GM12801 (cell line): ENCODE data around the gene FAM111B.

Source experiments
- TF ChIP-seq, protein P1 (sequence below): IDR thresholded peaks from one replicate; pipeline ENCODE4 v1.5.1; 2011; ENCODE audit warnings: control low read depth; ENCODE audit not compliant: insufficient read length; ENCODE audit errors: extremely low read depth

The FAM111B gene, protein sequence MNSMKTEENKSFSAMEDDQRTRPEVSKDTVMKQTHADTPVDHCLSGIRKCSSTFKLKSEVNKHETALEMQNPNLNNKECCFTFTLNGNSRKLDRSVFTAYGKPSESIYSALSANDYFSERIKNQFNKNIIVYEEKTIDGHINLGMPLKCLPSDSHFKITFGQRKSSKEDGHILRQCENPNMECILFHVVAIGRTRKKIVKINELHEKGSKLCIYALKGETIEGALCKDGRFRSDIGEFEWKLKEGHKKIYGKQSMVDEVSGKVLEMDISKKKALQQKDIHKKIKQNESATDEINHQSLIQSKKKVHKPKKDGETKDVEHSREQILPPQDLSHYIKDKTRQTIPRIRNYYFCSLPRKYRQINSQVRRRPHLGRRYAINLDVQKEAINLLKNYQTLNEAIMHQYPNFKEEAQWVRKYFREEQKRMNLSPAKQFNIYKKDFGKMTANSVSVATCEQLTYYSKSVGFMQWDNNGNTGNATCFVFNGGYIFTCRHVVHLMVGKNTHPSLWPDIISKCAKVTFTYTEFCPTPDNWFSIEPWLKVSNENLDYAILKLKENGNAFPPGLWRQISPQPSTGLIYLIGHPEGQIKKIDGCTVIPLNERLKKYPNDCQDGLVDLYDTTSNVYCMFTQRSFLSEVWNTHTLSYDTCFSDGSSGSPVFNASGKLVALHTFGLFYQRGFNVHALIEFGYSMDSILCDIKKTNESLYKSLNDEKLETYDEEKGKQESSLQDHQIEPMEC

DNA sequence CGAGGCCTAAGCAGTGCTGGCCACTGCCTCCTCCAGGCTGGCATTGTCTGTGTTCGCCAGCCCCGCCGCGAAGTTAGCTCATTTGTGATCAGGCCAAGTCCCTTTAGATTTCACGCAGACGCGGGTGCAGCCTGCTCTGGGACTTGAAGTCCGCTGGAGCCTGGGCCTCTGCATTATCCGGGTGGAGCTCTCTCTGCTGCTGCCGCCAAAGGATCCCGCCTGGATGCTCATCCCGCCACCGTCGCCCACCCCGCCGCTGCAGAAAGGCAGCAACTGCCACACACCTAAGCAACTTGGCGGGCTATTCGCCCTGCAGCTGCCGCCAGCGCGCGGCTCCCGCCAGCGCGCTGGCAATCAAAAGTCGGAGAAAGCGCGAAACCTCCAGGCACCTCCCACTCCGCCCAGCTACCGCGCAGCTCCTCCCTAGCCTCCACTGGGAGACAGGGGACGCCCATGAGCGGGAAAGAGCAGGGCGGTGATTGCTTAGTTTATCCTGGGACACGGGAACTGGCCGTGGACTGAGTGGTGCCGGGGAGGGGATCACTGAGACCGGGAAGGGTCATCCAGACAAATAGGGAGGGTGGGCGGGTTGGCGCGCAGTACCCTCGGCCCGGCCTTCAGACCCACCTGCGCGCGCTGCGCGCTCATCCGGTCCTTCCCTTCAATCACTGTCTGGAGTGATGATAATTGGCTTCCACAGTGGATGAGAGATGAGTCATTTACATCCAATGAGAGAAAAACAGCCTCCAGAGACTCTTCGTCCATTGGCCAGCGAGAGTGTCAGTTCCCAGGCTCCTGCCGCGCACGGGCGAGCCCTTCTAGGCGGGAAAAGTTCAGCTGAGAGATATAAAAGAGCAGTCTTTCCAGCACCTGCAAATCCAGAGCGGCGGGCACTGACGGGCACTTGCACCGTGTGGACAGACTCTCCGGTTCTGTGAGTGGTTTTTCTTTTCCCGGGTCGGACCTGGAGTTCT is at the start of gene FAM111B:
Gene FAM111B (plus strand): TSS at position 875 of the 974 bp plus-strand sequence. CDS start 2,389 bp downstream, outside the sequence.
- TF ChIP-seq, protein P1, sequence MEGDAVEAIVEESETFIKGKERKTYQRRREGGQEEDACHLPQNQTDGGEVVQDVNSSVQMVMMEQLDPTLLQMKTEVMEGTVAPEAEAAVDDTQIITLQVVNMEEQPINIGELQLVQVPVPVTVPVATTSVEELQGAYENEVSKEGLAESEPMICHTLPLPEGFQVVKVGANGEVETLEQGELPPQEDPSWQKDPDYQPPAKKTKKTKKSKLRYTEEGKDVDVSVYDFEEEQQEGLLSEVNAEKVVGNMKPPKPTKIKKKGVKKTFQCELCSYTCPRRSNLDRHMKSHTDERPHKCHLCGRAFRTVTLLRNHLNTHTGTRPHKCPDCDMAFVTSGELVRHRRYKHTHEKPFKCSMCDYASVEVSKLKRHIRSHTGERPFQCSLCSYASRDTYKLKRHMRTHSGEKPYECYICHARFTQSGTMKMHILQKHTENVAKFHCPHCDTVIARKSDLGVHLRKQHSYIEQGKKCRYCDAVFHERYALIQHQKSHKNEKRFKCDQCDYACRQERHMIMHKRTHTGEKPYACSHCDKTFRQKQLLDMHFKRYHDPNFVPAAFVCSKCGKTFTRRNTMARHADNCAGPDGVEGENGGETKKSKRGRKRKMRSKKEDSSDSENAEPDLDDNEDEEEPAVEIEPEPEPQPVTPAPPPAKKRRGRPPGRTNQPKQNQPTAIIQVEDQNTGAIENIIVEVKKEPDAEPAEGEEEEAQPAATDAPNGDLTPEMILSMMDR, result no peak

DNA sequence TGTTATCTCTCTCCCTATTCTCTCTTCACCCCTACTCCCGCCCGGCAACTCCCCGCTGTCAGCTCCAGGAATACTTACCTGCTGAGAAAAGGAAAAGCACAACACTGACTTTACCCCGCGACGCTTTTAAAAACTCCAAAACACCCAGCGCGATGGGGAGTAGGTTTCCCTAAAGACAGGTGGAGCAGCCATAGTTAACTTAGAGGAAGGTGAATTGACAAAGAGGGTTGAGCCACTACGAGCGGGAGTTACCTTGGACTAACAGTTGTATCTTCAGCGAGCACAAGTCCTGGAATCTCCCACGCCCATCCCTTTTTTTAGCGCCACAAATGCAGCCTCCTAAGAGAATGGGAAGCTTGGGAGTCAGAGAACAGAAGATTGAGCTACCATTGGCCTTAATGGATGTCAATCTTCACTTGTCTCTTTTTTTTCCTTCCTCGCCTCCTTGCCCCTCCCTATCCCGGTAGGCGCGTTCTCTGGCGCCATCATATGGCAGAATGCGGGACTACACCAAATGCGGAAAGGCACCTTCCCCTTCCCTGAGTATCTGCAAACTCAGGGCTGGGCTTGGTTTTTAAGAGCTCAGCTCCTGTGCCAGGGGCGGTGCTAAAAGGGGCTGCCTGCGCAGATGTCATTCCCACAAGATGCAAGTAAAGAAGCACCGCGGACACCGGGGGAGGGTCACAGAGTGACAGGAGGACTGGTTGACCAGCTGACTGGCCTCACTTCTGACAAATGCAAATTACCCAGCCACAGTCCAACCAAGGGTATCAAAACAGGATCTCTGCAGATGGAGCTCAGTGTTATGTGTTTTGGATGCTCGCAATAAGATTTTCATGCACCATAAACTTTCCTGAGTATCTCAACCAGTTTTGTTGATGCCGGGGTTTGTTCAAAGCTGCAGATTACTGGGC is 48.7 kb upstream of the FAM111B start:
- TF ChIP-seq, protein P1, result peak; percentile 41

GRCh38 chr11:59062602-59063529 is 44.2 kb upstream of the FAM111B start:
- TF ChIP-seq, protein P1, result no peak

DNA sequence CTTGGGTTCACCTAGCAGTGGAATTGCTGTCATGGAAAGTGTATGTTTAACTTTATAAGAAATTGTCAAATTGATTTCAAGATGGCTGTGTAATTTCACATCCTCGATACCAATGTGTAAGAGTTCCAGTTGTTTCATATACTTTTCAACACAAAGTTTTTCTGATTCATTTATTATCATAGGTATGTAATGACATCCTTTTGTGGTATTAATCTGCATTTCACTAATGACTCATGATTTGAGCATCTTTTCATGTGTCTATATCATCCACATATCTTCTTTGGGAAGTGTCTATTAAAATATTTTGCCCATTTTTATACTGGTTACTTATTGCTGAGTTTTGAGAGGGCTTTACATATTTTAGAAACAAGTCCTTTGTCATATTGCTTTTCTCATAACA is 38.0 kb upstream of the FAM111B start:
- TF ChIP-seq, protein P1, result no peak

GRCh38 chr11:59076876-59077571 is 30.0 kb upstream of the FAM111B start:
- TF ChIP-seq, protein P1, result no peak

DNA sequence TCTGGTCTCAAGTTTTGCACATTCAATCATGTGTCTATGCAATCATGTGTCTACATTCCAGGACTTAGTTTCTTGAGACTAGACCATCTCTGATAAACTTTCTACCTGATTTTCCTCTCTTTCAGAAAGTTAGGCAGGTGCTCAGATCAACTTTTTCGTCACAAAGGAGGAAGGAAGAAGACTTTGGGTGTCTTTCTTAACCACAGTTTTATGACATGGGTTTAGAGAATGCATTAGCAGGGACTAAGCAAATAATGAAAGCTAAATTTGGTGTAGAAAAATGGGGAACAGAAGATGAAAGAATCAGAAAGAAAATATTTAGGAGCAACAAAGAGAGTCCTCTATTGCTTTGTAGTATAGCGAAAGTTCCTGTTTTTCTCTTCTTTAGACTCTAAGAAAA is 28.6 kb upstream of the FAM111B start:
- TF ChIP-seq, protein P1, result no peak
